GM19351 (cell line): ENCODE measurements around the gene ESRRG.

Experiments
- ATAC-seq: cut with Tn5 transposase; IDR thresholded peaks from one replicate; pipeline ENCODE4 v1.9.1; 2021; ENCODE audit warnings: mild to moderate bottlenecking, moderate library complexity; ENCODE audit not compliant: unreplicated experiment

The ESRRG gene

GRCh38 chr1:216723274-216723780 is at the start of gene ESRRG:
ESRRG (minus strand) TSS chr1:216723429; CDS start chr1:216723299, 130 bp downstream.
- no peak for ATAC-seq

- ATAC-seq = no peak
These were observed 48.7 kb upstream of the ESRRG start for GRCh38 chr1:216771922-216772321.

- ATAC-seq = no peak
These were observed 43.6 kb upstream of the ESRRG start for GRCh38 chr1:216766633-216767327.

- no peak for ATAC-seq
These were observed 42.4 kb upstream of the ESRRG start for GRCh38 chr1:216765346-216766300.

GRCh38 chr1:216758161-216758560 is 34.9 kb upstream of the ESRRG start:
- ATAC-seq = no peak

GRCh38 chr1:216757110-216757509 is 33.9 kb upstream of the ESRRG start:
- no peak for ATAC-seq

- no peak for ATAC-seq
These were observed 27.7 kb upstream of the ESRRG start for GRCh38 chr1:216750961-216751360.

GRCh38 chr1:216750031-216750627 is 26.9 kb upstream of the ESRRG start:
- ATAC-seq = peak; percentile 84

GRCh38 chr1:216749232-216749631 is 26.0 kb upstream of the ESRRG start:
- ATAC-seq = no peak

- no peak for ATAC-seq
These were observed 19.4 kb upstream of the ESRRG start for GRCh38 chr1:216742625-216743024.

- no peak for ATAC-seq
These were observed 17.1 kb upstream of the ESRRG start for GRCh38 chr1:216740331-216740730.

- no peak for ATAC-seq
These were observed 16.6 kb upstream of the ESRRG start for GRCh38 chr1:216739793-216740192.

- ATAC-seq = no peak
These were observed 8.9 kb upstream of the ESRRG start for GRCh38 chr1:216732121-216732520.

- no peak for ATAC-seq
These were observed 8.3 kb upstream of the ESRRG start for GRCh38 chr1:216731562-216731961.

- no peak for ATAC-seq
These were observed 3.2 kb upstream of the ESRRG start for GRCh38 chr1:216726435-216726834.

- no peak for ATAC-seq
These were observed 408 bp downstream of the ESRRG start for GRCh38 chr1:216722821-216723220.

- ATAC-seq = no peak
These were observed 1.4 kb downstream of the ESRRG start for GRCh38 chr1:216721863-216722262.

GRCh38 chr1:216721062-216721461 is 2.2 kb downstream of the ESRRG start:
- no peak for ATAC-seq

GRCh38 chr1:216711712-216712111 is 11.5 kb downstream of the ESRRG start:
- no peak for ATAC-seq

- no peak for ATAC-seq
These were observed 12.5 kb downstream of the ESRRG start for GRCh38 chr1:216710598-216711333.

GRCh38 chr1:216710055-216710454 is 13.2 kb downstream of the ESRRG start:
- no peak for ATAC-seq
